Activated CD8-positive, alpha-beta T cell treated with anti-CD3 and anti-CD28 coated beads for 36 hours (primary cell): Measurements from ENCODE around the gene NFAM1. TPM values are rescaled to one million over a fixed set of nuclear protein-coding genes. Genes with fewer than 3 reads are reported as not detected.

ENCODE experiments used
- ATAC-seq: fragments of 200-7000 bp; cut with Tn5 transposase; one replicate; pipeline ENCODE4 v1.10.0; 2021; ENCODE audit warnings: mild to moderate bottlenecking, moderate library complexity
- CTCF ChIA-PET: fragments of 350-600 bp; sonication (Branson Sonifier 250); formaldehyde crosslinking; loops from one replicate; lab custom pipeline; 2021; ENCODE audit warnings: antibody characterized with exemption; lab: Charles Lee
- POLR2A ChIA-PET: fragments of 350-600 bp; sonication (Branson Sonifier 250); formaldehyde crosslinking; loops from one replicate; lab custom pipeline; 2021; ENCODE audit warnings: antibody characterized with exemption; lab: Charles Lee
- DNase-seq: peaks from one replicate; pipeline ENCODE4 v3.0.0-alpha.2; 2020
- H3K27ac Mint-ChIP-seq: one replicate; pipeline ENCODE4 v1.8.0; 2021; ENCODE audit warnings: mild to moderate bottlenecking, mixed read lengths
- H3K27me3 Mint-ChIP-seq: one replicate; pipeline ENCODE4 v1.8.0; 2021; ENCODE audit warnings: mixed read lengths
- H3K36me3 Mint-ChIP-seq: one replicate; pipeline ENCODE4 v1.8.0; 2021; ENCODE audit warnings: low read depth, mixed read lengths
- H3K4me1 Mint-ChIP-seq: one replicate; pipeline ENCODE4 v1.8.0; 2021; ENCODE audit warnings: low read depth, mixed read lengths
- H3K4me3 Mint-ChIP-seq: one replicate; pipeline ENCODE4 v1.8.0; 2021; ENCODE audit warnings: mild to moderate bottlenecking, moderate library complexity, mixed read lengths
- H3K9me3 Mint-ChIP-seq: one replicate; pipeline ENCODE4 v1.8.0; 2021; ENCODE audit warnings: mixed read lengths
- intact Hi-C: fragments of 100-400 bp; cut with micrococcal nuclease; formaldehyde crosslinking; loops from one replicate; pipeline ENCODE4 v1.10.0; 2022
- total RNA-seq, 2 experiments: library from RNA; stranded (reverse); gene quantifications; one replicate each; pipeline ENCODE4 v1.2.3, GENCODE V29; 2021
- TF ChIP-seq, protein P1 (sequence below): fragments of 200-600 bp; IDR thresholded peaks from one replicate; pipeline ENCODE4 v1.8.0; 2022; ENCODE audit warnings: antibody characterized with exemption, mild to moderate bottlenecking

Gene NFAM1
- total RNA-seq, 2 experiments from 2014 or later: 0.16 TPM; not detected in 1

DNA sequence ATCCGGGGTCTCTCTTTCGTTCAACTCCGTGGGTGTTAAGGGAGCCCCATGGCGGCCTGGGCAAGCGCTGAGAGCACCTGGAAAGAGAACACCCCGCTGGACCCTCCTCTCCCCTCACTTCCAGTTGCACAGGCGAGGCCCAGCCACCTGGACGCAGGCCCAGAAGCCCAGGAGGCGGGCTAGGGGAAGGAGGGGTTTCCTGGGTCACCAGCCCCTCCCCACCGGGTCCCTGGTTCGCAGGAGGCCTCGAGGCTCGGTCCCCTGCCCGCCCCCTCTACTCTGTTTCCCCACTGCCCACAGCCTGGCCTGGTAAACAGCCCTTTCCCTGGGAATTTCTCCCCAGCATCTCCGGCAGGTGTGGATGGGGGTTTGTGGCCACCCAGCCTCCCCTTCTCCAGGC lies 8.5 kb upstream of the NFAM1 start:
- DNase-seq (no peak), ATAC-seq (no peak)
- TF ChIP-seq, protein P1, sequence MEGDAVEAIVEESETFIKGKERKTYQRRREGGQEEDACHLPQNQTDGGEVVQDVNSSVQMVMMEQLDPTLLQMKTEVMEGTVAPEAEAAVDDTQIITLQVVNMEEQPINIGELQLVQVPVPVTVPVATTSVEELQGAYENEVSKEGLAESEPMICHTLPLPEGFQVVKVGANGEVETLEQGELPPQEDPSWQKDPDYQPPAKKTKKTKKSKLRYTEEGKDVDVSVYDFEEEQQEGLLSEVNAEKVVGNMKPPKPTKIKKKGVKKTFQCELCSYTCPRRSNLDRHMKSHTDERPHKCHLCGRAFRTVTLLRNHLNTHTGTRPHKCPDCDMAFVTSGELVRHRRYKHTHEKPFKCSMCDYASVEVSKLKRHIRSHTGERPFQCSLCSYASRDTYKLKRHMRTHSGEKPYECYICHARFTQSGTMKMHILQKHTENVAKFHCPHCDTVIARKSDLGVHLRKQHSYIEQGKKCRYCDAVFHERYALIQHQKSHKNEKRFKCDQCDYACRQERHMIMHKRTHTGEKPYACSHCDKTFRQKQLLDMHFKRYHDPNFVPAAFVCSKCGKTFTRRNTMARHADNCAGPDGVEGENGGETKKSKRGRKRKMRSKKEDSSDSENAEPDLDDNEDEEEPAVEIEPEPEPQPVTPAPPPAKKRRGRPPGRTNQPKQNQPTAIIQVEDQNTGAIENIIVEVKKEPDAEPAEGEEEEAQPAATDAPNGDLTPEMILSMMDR: no peak
- Mint-ChIP-seq H3K4me3 (no peak overlapping the region), H3K27ac (no peak overlapping the region), H3K9me3 (no peaks in the 10 kb centered on the region), H3K27me3 (peaks cover 1% of the 10 kb centered on the region), H3K36me3 (no peaks in the 10 kb centered on the region), H3K4me1 (peaks cover 37% of the 10 kb centered on the region)
- intact Hi-C loops: no loop called here
- ChIA-PET POLR2A (no interaction called here), CTCF (no interaction called here)

DNA sequence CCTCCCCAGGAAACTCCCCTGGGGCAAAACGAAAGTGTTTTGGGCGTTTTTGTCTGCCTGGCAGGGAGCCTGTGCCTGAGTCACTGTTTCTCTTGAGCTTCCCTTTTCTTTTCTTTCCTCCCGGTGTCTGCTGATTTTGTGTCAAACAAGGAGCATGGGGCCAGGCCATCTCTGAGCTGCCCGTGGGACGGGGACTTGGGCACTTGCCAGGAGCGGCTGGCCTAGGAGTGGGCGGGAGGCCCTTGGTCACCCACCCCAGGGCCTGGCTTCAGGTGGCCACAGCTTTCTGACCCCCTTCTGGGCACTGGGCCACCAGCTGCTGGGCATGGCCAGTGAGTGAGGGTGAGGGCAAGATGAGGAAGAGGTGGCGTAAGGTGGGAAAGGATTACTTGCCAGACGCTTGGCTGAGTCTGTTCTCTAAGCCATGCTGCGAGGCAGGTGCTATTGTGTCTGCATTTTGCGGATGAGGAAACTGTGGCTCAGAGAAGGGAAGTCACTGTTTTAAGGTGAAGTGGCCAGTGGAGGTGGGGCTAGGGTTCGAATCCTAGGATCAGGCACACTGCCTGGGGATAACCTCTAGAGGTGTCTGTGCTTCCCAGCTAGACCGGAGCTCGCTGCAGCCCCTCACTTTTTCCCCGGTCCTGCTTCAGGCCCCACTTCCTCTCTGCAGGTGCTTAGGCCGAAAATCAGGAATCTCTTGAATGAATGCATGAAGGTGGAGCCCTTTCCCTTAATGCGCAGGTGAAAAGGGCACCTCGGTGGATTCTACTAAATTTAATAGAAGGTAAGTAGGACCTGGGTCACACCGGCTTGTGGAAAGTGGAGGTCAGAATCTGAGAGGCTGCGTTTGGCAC lies 7.8 kb upstream of the NFAM1 start:
- Mint-ChIP-seq H3K36me3 (no peaks in the 10 kb centered on the region), H3K27me3 (peaks cover 1% of the 10 kb centered on the region), H3K4me1 (peaks cover 36% of the 10 kb centered on the region), H3K27ac (peak overlapping the region; percentile 25), H3K9me3 (no peaks in the 10 kb centered on the region), H3K4me3 (no peak overlapping the region)
- peak; percentile 8 for DNase-seq
- intact Hi-C loops: loop anchor here (10.0 kb wide), 1 partner anchor 355 kb away; no protein-coding TSS in a partner anchor
- ATAC-seq: no peak
- POLR2A ChIA-PET: no interaction called here
- TF ChIP-seq, protein P1: no peak
- CTCF ChIA-PET: interaction anchor here (1.0 to 2.1 kb wide), 3 partner anchors 271 to 474 kb away, joined by 3 to 5 read pairs (median 3); no protein-coding TSS in a partner anchor

DNA sequence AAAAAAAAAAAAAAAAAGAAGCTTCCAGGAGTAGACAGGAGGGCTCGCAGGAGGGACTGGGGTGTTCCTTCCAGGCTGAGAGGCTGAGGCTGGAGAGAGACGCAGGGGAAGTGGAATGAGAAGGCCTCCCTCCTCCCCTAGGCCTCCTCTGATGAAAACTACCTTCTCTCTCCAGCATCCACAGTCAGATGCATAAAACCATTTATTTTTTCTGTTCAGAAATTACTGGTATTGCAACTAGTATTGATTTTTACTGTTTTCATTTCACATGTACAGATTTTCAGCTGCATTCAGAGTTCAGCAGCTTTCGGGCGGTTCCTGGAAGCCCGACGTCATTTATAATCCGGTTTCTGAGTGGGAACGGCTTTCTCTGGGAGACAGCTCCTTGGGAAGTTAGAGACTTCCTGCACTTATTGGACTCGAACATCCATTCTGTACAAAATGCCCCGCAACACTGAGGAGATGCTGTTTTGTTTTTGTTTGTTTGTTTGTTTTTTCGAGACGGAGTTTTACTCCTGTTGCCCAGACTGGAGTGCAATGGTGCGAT lies 6.9 kb upstream of the NFAM1 start:
- intact Hi-C loops: loop anchor here (10.0 kb wide), 1 partner anchor 354 kb away; no protein-coding TSS in a partner anchor
- ATAC-seq (no peak), DNase-seq (no peak)
- POLR2A ChIA-PET: no interaction called here
- TF ChIP-seq, protein P1: no peak
- CTCF ChIA-PET: interaction anchor here (1.0 to 2.3 kb wide), 4 partner anchors 270 to 473 kb away, joined by 3 to 14 read pairs (median 4); partner anchors contain the start of gene NDUFA6
- Mint-ChIP-seq H3K4me3 (no peak overlapping the region), H3K27ac (no peak overlapping the region), H3K36me3 (no peaks in the 10 kb centered on the region), H3K9me3 (no peaks in the 10 kb centered on the region), H3K27me3 (peaks cover 1% of the 10 kb centered on the region), H3K4me1 (peaks cover 27% of the 10 kb centered on the region)

DNA sequence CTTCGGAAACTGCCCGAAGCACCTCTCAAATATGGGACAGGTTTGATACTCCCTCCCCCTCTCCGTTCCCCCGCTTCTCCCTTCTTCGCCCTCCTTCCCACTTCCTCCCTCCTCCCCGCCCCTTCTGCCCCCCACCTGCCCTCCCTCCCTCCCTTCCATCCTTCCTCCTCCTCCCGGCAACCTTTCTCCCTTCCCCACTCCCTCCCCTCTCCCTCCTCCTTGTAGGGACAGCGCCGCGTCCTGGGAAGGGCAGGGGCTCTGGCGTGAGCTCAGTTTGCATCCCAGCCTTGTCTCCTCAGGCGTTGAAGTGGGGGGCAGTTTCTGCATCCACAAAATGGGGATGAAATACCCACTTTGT lies 6.1 kb upstream of the NFAM1 start:
- peaks cover 1% of the 10 kb centered on the region for H3K27me3 Mint-ChIP-seq
- TF ChIP-seq, protein P1: no peak
- CTCF ChIA-PET: interaction anchor here (0.6 to 2.3 kb wide), 22 partner anchors 9 to 653 kb away, joined by 3 to 14 read pairs (median 3); partner anchors contain the start of gene NDUFA6
- no peaks in the 10 kb centered on the region for H3K36me3 Mint-ChIP-seq
- no peak overlapping the region for H3K27ac Mint-ChIP-seq
- DNase-seq (no peak), ATAC-seq (no peak)
- POLR2A ChIA-PET: interaction anchor here (0.6 kb wide), 1 partner anchor 105 kb away, joined by 3 read pairs; no protein-coding TSS in a partner anchor
- no peak overlapping the region for H3K4me3 Mint-ChIP-seq
- intact Hi-C loops: loop anchor here (10.0 kb wide), 1 partner anchor 353 kb away; no protein-coding TSS in a partner anchor
- H3K9me3 Mint-ChIP-seq: no peaks in the 10 kb centered on the region
- H3K4me1 Mint-ChIP-seq: peaks cover 19% of the 10 kb centered on the region
